Choroid plexus epithelial cell (primary cell): ENCODE measurements around the gene LTA4H.

Source experiments
- DNase-seq: peaks from one replicate; pipeline ENCODE4 v3.0.0-alpha.2; 2010; ENCODE audit warnings: low read depth
- H3K4me3 ChIP-seq: 2 replicates; pipeline ENCODE4 v1.5.1; 2011; ENCODE audit warnings: low read depth, mild to moderate bottlenecking, control low read depth, low read length, moderate library complexity
- TF ChIP-seq, protein P1 (sequence below): conservative IDR thresholded peaks from 2 replicates; pipeline ENCODE4 v1.5.1; 2011; ENCODE audit warnings: low read depth, mild to moderate bottlenecking, control low read depth, inconsistent platforms, low read length, moderate library complexity

LTA4H gene

DNA sequence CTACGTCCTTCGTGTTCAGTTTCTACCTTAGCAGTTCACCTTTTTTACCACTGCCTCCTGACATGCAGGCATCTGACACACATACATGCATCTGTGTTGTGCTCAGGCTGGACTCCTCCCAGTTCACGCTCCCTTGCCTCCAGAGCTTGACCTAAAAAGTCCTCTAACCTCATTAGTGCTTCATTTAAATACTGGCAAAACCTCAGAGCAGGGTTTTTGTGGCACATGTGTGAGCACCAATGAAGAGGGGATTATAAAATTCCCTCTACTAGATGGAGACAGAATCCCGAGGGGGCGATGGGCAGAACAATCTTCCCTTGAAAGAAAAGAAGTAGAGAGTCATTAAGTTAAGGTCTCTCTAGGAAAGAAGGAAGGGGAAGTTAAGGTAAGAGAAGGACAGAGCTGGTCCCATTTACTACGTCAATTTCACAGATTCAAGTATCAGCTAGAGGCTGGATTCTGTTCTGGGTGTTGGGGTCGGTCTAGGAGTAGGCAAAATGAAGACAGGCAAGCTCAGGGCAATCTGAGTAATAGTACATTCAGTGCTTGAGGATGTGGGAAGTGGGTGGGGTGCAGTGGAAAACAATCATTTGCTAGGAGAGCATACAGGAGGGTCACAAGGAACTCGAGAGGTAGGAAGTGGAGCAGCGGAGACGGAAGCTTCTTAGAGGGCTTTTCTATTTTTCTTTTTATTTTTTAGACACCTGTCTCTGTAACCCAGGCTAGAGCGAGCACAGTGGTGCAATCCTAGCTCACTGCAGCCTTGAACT is 46.7 kb downstream of the LTA4H start:
- TF ChIP-seq, protein P1, sequence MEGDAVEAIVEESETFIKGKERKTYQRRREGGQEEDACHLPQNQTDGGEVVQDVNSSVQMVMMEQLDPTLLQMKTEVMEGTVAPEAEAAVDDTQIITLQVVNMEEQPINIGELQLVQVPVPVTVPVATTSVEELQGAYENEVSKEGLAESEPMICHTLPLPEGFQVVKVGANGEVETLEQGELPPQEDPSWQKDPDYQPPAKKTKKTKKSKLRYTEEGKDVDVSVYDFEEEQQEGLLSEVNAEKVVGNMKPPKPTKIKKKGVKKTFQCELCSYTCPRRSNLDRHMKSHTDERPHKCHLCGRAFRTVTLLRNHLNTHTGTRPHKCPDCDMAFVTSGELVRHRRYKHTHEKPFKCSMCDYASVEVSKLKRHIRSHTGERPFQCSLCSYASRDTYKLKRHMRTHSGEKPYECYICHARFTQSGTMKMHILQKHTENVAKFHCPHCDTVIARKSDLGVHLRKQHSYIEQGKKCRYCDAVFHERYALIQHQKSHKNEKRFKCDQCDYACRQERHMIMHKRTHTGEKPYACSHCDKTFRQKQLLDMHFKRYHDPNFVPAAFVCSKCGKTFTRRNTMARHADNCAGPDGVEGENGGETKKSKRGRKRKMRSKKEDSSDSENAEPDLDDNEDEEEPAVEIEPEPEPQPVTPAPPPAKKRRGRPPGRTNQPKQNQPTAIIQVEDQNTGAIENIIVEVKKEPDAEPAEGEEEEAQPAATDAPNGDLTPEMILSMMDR = no peak
- H3K4me3 ChIP-seq = no peak overlapping the region
- no peak for DNase-seq

GRCh38 chr12:95986635-95987570 is 48.5 kb downstream of the LTA4H start:
- no peak for DNase-seq
- no peak overlapping the region for H3K4me3 ChIP-seq
- TF ChIP-seq, protein P1 = no peak

- no peak overlapping the region for H3K4me3 ChIP-seq
- TF ChIP-seq, protein P1 = no peak
- DNase-seq = no peak
These were observed 50.7 kb downstream of the LTA4H start for GRCh38 chr12:95984682-95985081.

DNA sequence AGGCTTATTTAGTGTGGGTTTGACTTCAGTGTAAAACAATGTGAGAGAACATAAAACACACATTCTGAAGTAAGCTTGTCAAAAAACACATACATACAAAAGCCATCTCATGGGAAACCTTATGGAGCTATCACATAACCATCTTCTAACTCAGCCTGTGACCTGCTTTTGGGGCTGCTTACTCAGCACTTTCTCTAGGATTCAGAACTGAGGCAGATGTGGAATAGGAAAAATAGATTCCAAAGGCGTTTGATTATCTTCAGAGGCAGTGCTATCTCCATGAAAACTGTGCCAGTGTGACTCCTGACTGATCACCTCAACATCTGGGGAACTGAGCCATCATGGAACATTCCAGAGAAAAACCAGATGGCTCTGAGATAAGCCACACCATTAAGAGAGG is 52.8 kb downstream of the LTA4H start:
- TF ChIP-seq, protein P1 = no peak
- no peak for DNase-seq
- H3K4me3 ChIP-seq = no peak overlapping the region

DNA sequence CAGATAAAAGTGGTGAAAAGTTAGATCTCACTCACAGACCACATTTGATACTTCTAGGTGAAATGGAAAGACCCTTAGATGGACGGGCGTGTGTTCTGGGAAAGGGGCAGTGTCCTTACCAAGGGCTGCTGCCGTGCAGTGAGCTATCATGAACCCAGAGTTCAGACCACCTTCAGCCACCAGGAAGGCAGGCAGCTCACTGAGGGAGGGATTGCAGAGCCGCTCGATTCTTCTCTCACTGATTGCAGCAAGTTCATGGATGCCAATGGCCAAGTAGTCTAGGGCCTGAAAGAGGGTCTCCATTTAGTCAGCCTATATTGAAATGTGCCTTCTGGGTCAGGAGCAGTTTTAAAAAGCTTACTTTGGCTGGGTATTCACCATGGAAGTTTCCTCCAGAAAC is 55.0 kb downstream of the LTA4H start:
- DNase-seq = no peak
- TF ChIP-seq, protein P1 = no peak
- H3K4me3 ChIP-seq = no peak overlapping the region

- H3K4me3 ChIP-seq = no peak overlapping the region
- DNase-seq = no peak
- TF ChIP-seq, protein P1 = no peak
These were observed 56.6 kb downstream of the LTA4H start for GRCh38 chr12:95978774-95979173.

- DNase-seq = no peak
- no peak overlapping the region for H3K4me3 ChIP-seq
- TF ChIP-seq, protein P1 = no peak
These were observed 57.0 kb downstream of the LTA4H start for GRCh38 chr12:95978351-95978750.
